ENCODE results near the gene DGCR8.

- TF ChIP-seq NPAS2 (CRISPR knock-in tag; IDR thresholded peaks at IDR 0.05; ENCODE audit: borderline replicate concordance) (no peak), RAD21 (conservative IDR thresholded peaks at IDR 0.05 in 1 of 2, IDR thresholded peaks at IDR 0.05 in 1 of 2) (no peak), POLR2A (IDR thresholded peaks at IDR 0.05; ENCODE audit: low read length) (no peak), HOXB13 (CRISPR knock-in tag; IDR thresholded peaks at IDR 0.05; ENCODE audit: low read depth) (no peak), CTCF (IDR thresholded peaks at IDR 0.05) (no peak), ELK1 (IDR thresholded peaks at IDR 0.05; ENCODE audit: low read depth, low read length) (no peak), JUNB (IDR thresholded peaks at IDR 0.05) (no peak), RNF2 (IDR thresholded peaks at IDR 0.05; ENCODE audit: borderline replicate concordance, low read depth) (no peak), HDAC2 (IDR thresholded peaks at IDR 0.05) (no peak), RFX5 (IDR thresholded peaks at IDR 0.05) (no peak), MAX (IDR thresholded peaks at IDR 0.05) (no peak), SMC3 (IDR thresholded peaks at IDR 0.05) (no peak), E2F6 (IDR thresholded peaks at IDR 0.05; ENCODE audit: borderline replicate concordance, low read depth) (no peak), GATA3 (IDR thresholded peaks at IDR 0.05; ENCODE audit: borderline replicate concordance) (no peak)
These were observed 55.2 kb downstream of the DGCR8 start for GRCh38 chr22:20135265-20135664.

All from A549 (cell line).